Measurements from ENCODE around the gene TXN2. TPM values are rescaled to one million over a fixed set of nuclear protein-coding genes. Genes with fewer than 3 reads are reported as not detected.

The TXN2 gene
- total RNA-seq, 2 donors from 2014 or later, result 26.7 to 31.4 TPM

DNA sequence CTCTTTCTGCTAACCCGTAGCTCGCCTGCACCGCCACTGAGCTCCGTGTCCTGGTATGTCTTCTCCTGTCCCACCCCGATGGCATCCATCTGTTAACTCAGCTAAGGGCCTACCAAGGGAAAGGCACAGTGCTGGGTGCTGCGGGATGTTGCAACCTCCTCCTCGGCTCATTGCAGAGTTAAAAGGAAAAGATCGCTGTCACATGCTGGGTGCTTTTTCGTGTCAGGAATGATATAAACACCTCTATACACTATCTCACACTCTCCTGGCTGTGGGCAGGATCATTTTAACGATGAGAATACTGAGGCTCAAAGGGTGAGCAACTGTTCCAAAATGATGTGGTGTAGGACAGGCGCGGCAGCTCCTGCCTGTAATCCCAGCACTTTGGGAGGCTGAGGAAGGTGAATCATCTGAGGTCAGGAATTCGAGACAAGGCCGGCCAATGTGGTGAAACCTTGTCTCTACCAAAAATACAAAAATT, 10.1 kb downstream of the TXN2 start:
- peaks cover 19% of the 10 kb centered on the region for H3K36me3 ChIP-seq
- no peak for DNase-seq (ENCODE audit: low spot score)
- H3K27me3 ChIP-seq (replicated peaks; ENCODE audit: insufficient read depth), result no peaks in the 10 kb centered on the region
- H3K4me3 ChIP-seq, result peak overlapping the region; percentile 40
- no peaks in the 10 kb centered on the region for H3K9me3 ChIP-seq
- peaks cover 28 to 63% of the 10 kb centered on the region in 2 donors for H3K4me1 ChIP-seq (ENCODE audit: control insufficient read depth in 1 of 2, low read depth in 2 of 2)
- TF ChIP-seq, protein P1, sequence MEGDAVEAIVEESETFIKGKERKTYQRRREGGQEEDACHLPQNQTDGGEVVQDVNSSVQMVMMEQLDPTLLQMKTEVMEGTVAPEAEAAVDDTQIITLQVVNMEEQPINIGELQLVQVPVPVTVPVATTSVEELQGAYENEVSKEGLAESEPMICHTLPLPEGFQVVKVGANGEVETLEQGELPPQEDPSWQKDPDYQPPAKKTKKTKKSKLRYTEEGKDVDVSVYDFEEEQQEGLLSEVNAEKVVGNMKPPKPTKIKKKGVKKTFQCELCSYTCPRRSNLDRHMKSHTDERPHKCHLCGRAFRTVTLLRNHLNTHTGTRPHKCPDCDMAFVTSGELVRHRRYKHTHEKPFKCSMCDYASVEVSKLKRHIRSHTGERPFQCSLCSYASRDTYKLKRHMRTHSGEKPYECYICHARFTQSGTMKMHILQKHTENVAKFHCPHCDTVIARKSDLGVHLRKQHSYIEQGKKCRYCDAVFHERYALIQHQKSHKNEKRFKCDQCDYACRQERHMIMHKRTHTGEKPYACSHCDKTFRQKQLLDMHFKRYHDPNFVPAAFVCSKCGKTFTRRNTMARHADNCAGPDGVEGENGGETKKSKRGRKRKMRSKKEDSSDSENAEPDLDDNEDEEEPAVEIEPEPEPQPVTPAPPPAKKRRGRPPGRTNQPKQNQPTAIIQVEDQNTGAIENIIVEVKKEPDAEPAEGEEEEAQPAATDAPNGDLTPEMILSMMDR (IDR thresholded peaks at IDR 0.05), result no peak
- ATAC-seq (ENCODE audit: insufficient number of reproducible peaks, low FRiP score, low read depth), result no peak
- peak overlapping the region; percentile 95 to 98 for H3K27ac ChIP-seq

DNA sequence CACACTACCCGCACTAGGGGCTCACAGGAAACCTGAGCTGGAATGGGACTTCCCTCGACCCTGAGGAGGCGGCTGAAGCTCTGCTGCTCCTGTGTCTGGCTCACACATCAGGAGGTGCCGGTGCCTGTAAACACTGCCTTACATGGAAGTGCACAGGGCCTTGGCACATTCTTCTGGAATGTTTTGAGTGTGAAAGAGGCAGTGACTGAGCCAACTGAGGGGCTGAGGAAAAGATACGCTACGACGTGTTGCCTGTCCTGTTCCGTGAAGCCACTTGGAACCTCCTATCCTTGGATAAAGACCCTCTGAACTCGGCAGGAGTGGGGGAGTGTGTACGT, 10.5 kb downstream of the TXN2 start:
- peak overlapping the region; percentile 40 for H3K4me3 ChIP-seq
- ATAC-seq (ENCODE audit: insufficient number of reproducible peaks, low FRiP score, low read depth) (peak; percentile 12), DNase-seq (ENCODE audit: low spot score) (no peak)
- H3K27ac ChIP-seq, result peak overlapping the region; percentile 95 to 98
- peaks cover 33 to 67% of the 10 kb centered on the region in 2 donors for H3K4me1 ChIP-seq (ENCODE audit: control insufficient read depth in 1 of 2, low read depth in 2 of 2)
- TF ChIP-seq, protein P1 (IDR thresholded peaks at IDR 0.05), result no peak
- peaks cover 15% of the 10 kb centered on the region for H3K36me3 ChIP-seq
- H3K27me3 ChIP-seq (replicated peaks; ENCODE audit: insufficient read depth), result no peaks in the 10 kb centered on the region
- H3K9me3 ChIP-seq, result no peaks in the 10 kb centered on the region

DNA sequence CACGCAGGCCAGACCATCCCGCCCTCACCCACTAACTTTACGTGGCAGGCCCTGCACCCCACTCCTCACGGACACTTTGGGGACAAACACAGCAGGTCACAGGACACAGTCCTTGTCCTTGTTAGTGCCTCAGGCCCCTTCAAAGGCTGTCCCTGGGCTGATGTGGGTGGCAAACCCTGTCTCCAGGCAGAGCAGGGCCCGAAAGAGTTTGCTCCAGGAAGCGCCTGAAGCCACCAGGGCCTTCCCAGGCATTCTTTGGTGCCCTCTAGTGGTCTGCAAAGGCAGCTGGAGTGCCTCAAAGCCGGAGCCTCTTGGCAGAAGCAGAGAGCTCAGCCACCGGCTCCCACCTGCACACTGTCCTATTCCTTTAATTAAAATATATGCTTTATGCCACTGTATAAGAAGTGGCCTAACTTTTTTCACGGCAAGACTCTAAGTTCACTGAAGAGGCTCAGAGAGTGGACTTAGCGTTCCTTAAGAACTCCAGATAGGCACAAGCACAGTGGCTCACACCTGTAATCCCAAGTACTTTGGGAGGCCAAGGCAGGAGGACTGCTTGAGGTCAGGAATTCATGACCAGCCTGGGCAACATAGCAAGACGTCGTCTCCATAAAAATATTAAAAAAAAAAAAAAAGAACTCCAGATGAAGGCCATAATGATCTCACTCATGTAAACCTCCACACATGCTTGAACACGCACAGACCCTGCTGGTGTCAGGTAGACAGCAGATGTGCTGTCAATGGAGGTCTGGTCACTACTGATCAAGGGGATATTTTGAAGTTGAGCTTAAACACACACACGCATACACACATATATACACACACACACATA, 11.1 kb downstream of the TXN2 start:
- Histone ChIP-seq H3K27me3 (replicated peaks; ENCODE audit: insufficient read depth) (no peaks in the 10 kb centered on the region), H3K27ac (peak overlapping the region; percentile 95 to 98), H3K4me1 (ENCODE audit: control insufficient read depth in 1 of 2, low read depth in 2 of 2) (peaks cover 37 to 73% of the 10 kb centered on the region in 2 donors), H3K4me3 (peak overlapping the region; percentile 40), H3K36me3 (peaks cover 9% of the 10 kb centered on the region), H3K9me3 (no peaks in the 10 kb centered on the region)
- ATAC-seq (ENCODE audit: insufficient number of reproducible peaks, low FRiP score, low read depth), result peak; percentile 41
- TF ChIP-seq, protein P1 (IDR thresholded peaks at IDR 0.05), result peak; percentile 96
- DNase-seq (ENCODE audit: low spot score), result no peak

DNA sequence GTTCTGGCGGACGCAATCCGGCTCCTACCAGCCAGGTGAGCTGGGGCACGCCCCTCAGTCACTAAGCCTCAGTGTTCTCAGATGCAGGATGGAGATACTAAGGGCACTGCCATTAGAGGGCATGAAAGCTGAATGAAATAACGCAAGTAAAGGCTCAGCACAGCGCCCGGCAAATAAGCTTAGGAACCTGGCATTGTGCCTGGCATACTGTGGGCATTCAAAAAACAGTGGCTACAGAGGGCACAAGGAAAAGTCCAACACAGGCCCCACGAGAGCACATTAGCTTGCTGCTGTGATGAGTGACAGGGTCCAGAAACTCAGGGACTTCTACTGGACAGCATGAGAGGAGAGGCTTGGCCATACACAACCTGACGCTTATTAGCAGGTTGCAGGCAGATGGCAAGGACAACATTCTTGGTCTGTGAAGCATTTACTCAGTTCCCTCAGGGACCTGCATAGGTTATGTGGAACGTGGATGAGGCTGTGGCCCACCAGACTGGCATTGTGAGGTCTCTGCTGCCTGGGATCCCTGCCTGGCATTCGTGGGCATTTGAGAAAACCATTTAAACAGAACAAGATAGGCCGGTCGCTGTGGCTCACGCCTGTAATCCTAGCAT, 12.2 kb downstream of the TXN2 start:
- Histone ChIP-seq H3K4me3 (no peak overlapping the region), H3K4me1 (ENCODE audit: control insufficient read depth in 1 of 2, low read depth in 2 of 2) (peaks cover 49 to 85% of the 10 kb centered on the region in 2 donors), H3K36me3 (peaks cover 7% of the 10 kb centered on the region), H3K27me3 (replicated peaks; ENCODE audit: insufficient read depth) (no peaks in the 10 kb centered on the region), H3K9me3 (no peaks in the 10 kb centered on the region), H3K27ac (peak overlapping the region; percentile 95 to 98)
- no peak for ATAC-seq (ENCODE audit: insufficient number of reproducible peaks, low FRiP score, low read depth)
- TF ChIP-seq, protein P1 (IDR thresholded peaks at IDR 0.05), result no peak
- no peak for DNase-seq (ENCODE audit: low spot score)

DNA sequence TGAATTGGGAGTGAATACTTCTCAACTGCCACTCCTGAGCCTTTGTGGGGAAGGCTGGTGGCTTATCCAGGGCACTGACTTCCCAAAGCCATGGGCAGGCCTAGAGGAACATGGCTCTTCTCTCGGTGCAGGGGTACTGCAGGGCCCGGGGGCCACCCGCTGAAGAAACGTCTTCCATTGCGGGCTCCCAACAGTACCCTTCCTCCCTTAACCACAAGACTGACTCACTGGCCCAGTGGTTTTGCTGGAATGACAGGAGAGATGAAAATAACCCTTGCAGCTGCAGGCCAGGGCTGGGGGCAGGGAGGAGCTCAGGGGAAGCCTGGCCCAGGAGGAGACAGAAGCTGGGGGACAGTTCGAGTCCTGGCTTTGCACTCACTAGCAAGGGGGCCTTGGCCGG, 13.5 kb downstream of the TXN2 start:
- ATAC-seq (ENCODE audit: insufficient number of reproducible peaks, low FRiP score, low read depth), result no peak
- TF ChIP-seq, protein P1 (IDR thresholded peaks at IDR 0.05), result no peak
- no peaks in the 10 kb centered on the region for H3K27me3 ChIP-seq (replicated peaks; ENCODE audit: insufficient read depth)
- H3K4me1 ChIP-seq (ENCODE audit: control insufficient read depth in 1 of 2, low read depth in 2 of 2), result peaks cover 59 to 97% of the 10 kb centered on the region in 2 donors
- no peaks in the 10 kb centered on the region for H3K36me3 ChIP-seq
- peak overlapping the region; percentile 95 to 98 for H3K27ac ChIP-seq
- no peaks in the 10 kb centered on the region for H3K9me3 ChIP-seq
- DNase-seq (ENCODE audit: low spot score), result no peak
- no peak overlapping the region for H3K4me3 ChIP-seq
